Progenitor cell of endocrine pancreas (in vitro differentiated cells): ENCODE results near the gene PRMT5. TPM values are rescaled to one million over a fixed set of nuclear protein-coding genes. Genes with fewer than 3 reads are reported as not detected.

Source experiments
- DNase-seq: peaks from one replicate; pipeline ENCODE4 v3.0.0; 2021; ENCODE audit warnings: low spot score; ENCODE audit not compliant: unreplicated experiment
- H3K27ac Mint-ChIP-seq: 2 replicates; pipeline ENCODE4 v1.8.0; 2021; ENCODE audit warnings: mild to moderate bottlenecking, moderate library complexity, mixed read lengths
- H3K27me3 Mint-ChIP-seq: 2 replicates; pipeline ENCODE4 v1.8.0; 2021; ENCODE audit warnings: mixed read lengths
- H3K36me3 Mint-ChIP-seq: 2 replicates; pipeline ENCODE4 v1.8.0; 2022; ENCODE audit warnings: mixed read lengths; ENCODE audit not compliant: insufficient read depth
- H3K4me1 Mint-ChIP-seq: 2 replicates; pipeline ENCODE4 v1.8.0; 2021; ENCODE audit warnings: low read depth, mixed read lengths
- H3K4me3 Mint-ChIP-seq: 2 replicates; pipeline ENCODE4 v1.8.0; 2021; ENCODE audit warnings: low read depth, mild to moderate bottlenecking, moderate library complexity, mixed read lengths
- H3K9me3 Mint-ChIP-seq: 2 replicates; pipeline ENCODE4 v1.8.0; 2021; ENCODE audit warnings: low read depth, mixed read lengths
- total RNA-seq: library from RNA; stranded (reverse); gene quantifications from 2 replicates; pipeline ENCODE4 v1.2.1, GENCODE V29; 2021
- TF ChIP-seq, protein P1 (sequence below): fragments of 200-600 bp; sonication (generic); IDR thresholded peaks from one replicate; pipeline ENCODE4 v1.5.0; 2021; ENCODE audit warnings: antibody characterized with exemption, mild to moderate bottlenecking; ENCODE audit not compliant: unreplicated experiment

Gene PRMT5
- total RNA-seq, 1 donor from 2014 or later, result 104 TPM

DNA sequence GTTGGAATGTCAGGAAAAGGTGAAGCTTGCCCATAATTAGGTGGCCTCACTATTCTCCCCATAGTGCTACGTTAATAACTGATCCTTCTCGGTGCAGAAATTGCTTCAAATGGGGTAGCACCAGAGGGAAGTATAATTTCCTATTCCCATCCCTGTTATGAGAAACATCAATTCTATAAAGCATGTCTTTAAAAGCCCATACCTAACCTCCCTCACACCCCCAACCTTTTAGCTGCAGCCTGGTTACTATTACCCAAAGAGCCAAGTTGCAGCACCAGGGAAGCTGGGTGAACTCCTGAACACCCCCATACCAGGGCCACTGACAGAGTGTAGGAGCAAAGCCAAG is 25.5 kb downstream of the PRMT5 start:
- H3K36me3 Mint-ChIP-seq, result peaks cover 39% of the 10 kb centered on the region

GRCh38 chr14:22901799-22902198 is 27.4 kb downstream of the PRMT5 start:
- no peak for DNase-seq
- H3K4me3 Mint-ChIP-seq, result no peak overlapping the region
- TF ChIP-seq, protein P1, sequence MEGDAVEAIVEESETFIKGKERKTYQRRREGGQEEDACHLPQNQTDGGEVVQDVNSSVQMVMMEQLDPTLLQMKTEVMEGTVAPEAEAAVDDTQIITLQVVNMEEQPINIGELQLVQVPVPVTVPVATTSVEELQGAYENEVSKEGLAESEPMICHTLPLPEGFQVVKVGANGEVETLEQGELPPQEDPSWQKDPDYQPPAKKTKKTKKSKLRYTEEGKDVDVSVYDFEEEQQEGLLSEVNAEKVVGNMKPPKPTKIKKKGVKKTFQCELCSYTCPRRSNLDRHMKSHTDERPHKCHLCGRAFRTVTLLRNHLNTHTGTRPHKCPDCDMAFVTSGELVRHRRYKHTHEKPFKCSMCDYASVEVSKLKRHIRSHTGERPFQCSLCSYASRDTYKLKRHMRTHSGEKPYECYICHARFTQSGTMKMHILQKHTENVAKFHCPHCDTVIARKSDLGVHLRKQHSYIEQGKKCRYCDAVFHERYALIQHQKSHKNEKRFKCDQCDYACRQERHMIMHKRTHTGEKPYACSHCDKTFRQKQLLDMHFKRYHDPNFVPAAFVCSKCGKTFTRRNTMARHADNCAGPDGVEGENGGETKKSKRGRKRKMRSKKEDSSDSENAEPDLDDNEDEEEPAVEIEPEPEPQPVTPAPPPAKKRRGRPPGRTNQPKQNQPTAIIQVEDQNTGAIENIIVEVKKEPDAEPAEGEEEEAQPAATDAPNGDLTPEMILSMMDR, result no peak
- H3K4me1 Mint-ChIP-seq, result no peaks in the 10 kb centered on the region
- no peaks in the 10 kb centered on the region for H3K9me3 Mint-ChIP-seq
- H3K27me3 Mint-ChIP-seq, result no peaks in the 10 kb centered on the region
- H3K27ac Mint-ChIP-seq, result no peak overlapping the region
- H3K36me3 Mint-ChIP-seq, result peaks cover 36% of the 10 kb centered on the region

More for the DNA sequence above, 25.5 kb downstream of the PRMT5 start:
- TF ChIP-seq, protein P1, result no peak
- no peak overlapping the region for H3K4me3 Mint-ChIP-seq
- DNase-seq, result no peak
- no peak overlapping the region for H3K27ac Mint-ChIP-seq
- no peaks in the 10 kb centered on the region for H3K9me3 Mint-ChIP-seq
- H3K4me1 Mint-ChIP-seq, result no peaks in the 10 kb centered on the region
- H3K27me3 Mint-ChIP-seq, result no peaks in the 10 kb centered on the region

- Mint-ChIP-seq H3K4me1 (no peaks in the 10 kb centered on the region), H3K36me3 (peaks cover 24% of the 10 kb centered on the region), H3K9me3 (no peaks in the 10 kb centered on the region), H3K4me3 (no peak overlapping the region), H3K27ac (no peak overlapping the region), H3K27me3 (no peaks in the 10 kb centered on the region)
- no peak for DNase-seq
- TF ChIP-seq, protein P1, result peak; percentile 60
Measured at GRCh38 chr14:22900081-22900799, 28.9 kb downstream of the PRMT5 start.

- no peak for DNase-seq
- H3K4me1 Mint-ChIP-seq, result no peaks in the 10 kb centered on the region
- H3K36me3 Mint-ChIP-seq, result peaks cover 15% of the 10 kb centered on the region
- TF ChIP-seq, protein P1, result no peak
- H3K9me3 Mint-ChIP-seq, result no peaks in the 10 kb centered on the region
- H3K4me3 Mint-ChIP-seq, result no peak overlapping the region
- no peaks in the 10 kb centered on the region for H3K27me3 Mint-ChIP-seq
- peak overlapping the region; percentile 29 for H3K27ac Mint-ChIP-seq
Measured at GRCh38 chr14:22898302-22899090, 30.7 kb downstream of the PRMT5 start.

GRCh38 chr14:22897357-22897756 is 31.8 kb downstream of the PRMT5 start:
- no peaks in the 10 kb centered on the region for H3K4me1 Mint-ChIP-seq
- H3K36me3 Mint-ChIP-seq, result peaks cover 15% of the 10 kb centered on the region
- H3K9me3 Mint-ChIP-seq, result no peaks in the 10 kb centered on the region
- TF ChIP-seq, protein P1, result no peak
- no peaks in the 10 kb centered on the region for H3K27me3 Mint-ChIP-seq
- H3K27ac Mint-ChIP-seq, result no peak overlapping the region
- no peak overlapping the region for H3K4me3 Mint-ChIP-seq
- DNase-seq, result no peak
